ENCODE data around the gene COL24A1. TPM values are rescaled to one million over a fixed set of nuclear protein-coding genes. Genes with fewer than 3 reads are reported as not detected.
A peak's percentile ranks its signal among the peaks of the same experiment; 100 is the strongest.

Gene COL24A1
- total and polyA plus RNA-seq, 4 donors: 0.33 to 16.7 (median 0.67) TPM

GRCh38 chr1:85700422-85700821 is 456.1 kb downstream of the COL24A1 start:
- Histone ChIP-seq H3K27ac (ENCODE audit: low read depth in 1 of 2, low read length in 1 of 2) (no peak overlapping the region), H3K27me3 (ENCODE audit: control insufficient read depth in 3 of 3, insufficient read depth in 3 of 3, low read length in 2 of 3) (no peaks in the 10 kb centered on the region), H3K4me1 (ENCODE audit: control insufficient read depth in 5 of 5, insufficient read depth in 5 of 5, low read length in 5 of 5) (peaks cover 0 to 3% (median 0%) of the 10 kb centered on the region in 5 donors), H3K4me3 (no peak overlapping the region), H3K9me3 (ENCODE audit: control insufficient read depth in 4 of 4, insufficient read depth in 3 of 4, low read length in 3 of 4) (no peaks in the 10 kb centered on the region), H3K9ac (ENCODE audit: insufficient read depth in 1 of 2, low read length in 2 of 2) (no peak overlapping the region), H3K36me3 (ENCODE audit: control insufficient read depth in 4 of 4, insufficient read depth in 4 of 4, low read length in 4 of 4) (peaks cover 7 to 20% (median 16%) of the 10 kb centered on the region in 4 donors)
- ATAC-seq (ENCODE audit: insufficient read depth, low FRiP score) (no peak), DNase-seq (no peak)
- WGBS, 2 donors: 94 to 99% methylated on average over 4 of the region's 4 CpGs
- no peak for TF ChIP-seq CTCF (IDR thresholded peaks at IDR 0.05; ENCODE audit: control extremely low read depth, extremely low read depth)

- H3K9me3 ChIP-seq (ENCODE audit: control insufficient read depth in 4 of 4, insufficient read depth in 3 of 4, low read length in 3 of 4): no peaks in the 10 kb centered on the region
- no peak overlapping the region for H3K9ac ChIP-seq (ENCODE audit: insufficient read depth in 1 of 2, low read length in 2 of 2)
- H3K4me3 ChIP-seq: no peak overlapping the region
- H3K27ac ChIP-seq (ENCODE audit: low read depth in 1 of 2, low read length in 1 of 2): no peak overlapping the region
- no peak for ATAC-seq (ENCODE audit: insufficient read depth, low FRiP score)
- H3K4me1 ChIP-seq (ENCODE audit: control insufficient read depth in 5 of 5, insufficient read depth in 5 of 5, low read length in 5 of 5): peaks cover 0 to 3% (median 0%) of the 10 kb centered on the region in 5 donors
- H3K36me3 ChIP-seq (ENCODE audit: control insufficient read depth in 4 of 4, insufficient read depth in 4 of 4, low read length in 4 of 4): peaks cover 0 to 15% (median 10%) of the 10 kb centered on the region in 4 donors
- H3K27me3 ChIP-seq (ENCODE audit: control insufficient read depth in 3 of 3, insufficient read depth in 3 of 3, low read length in 2 of 3): no peaks in the 10 kb centered on the region
- TF ChIP-seq CTCF (IDR thresholded peaks at IDR 0.05; ENCODE audit: control extremely low read depth, extremely low read depth): no peak
- DNase-seq: no peak
Observed at GRCh38 chr1:85697895-85698294, 458.7 kb downstream of the COL24A1 start.

GRCh38 chr1:85692730-85693314 is 463.8 kb downstream of the COL24A1 start:
- H3K4me3 ChIP-seq: no peak overlapping the region
- H3K4me1 ChIP-seq (ENCODE audit: control insufficient read depth in 5 of 5, insufficient read depth in 5 of 5, low read length in 5 of 5): peaks cover 0 to 3% (median 0%) of the 10 kb centered on the region in 5 donors
- no peaks in the 10 kb centered on the region for H3K9me3 ChIP-seq (ENCODE audit: control insufficient read depth in 4 of 4, insufficient read depth in 3 of 4, low read length in 3 of 4)
- H3K9ac ChIP-seq (ENCODE audit: insufficient read depth in 1 of 2, low read length in 2 of 2): peak overlapping the region in 1 of 2 donors; percentile 42
- DNase-seq (peak in 2 of 3 donors; percentile 71 to 72), ATAC-seq (ENCODE audit: insufficient read depth, low FRiP score) (no peak)
- no peaks in the 10 kb centered on the region for H3K27me3 ChIP-seq (ENCODE audit: control insufficient read depth in 3 of 3, insufficient read depth in 3 of 3, low read length in 2 of 3)
- H3K36me3 ChIP-seq (ENCODE audit: control insufficient read depth in 4 of 4, insufficient read depth in 4 of 4, low read length in 4 of 4): peaks cover 0 to 10% (median 4%) of the 10 kb centered on the region in 4 donors
- 63 to 92% methylated on average over 1 of the region's 1 CpG for WGBS, 2 donors
- no peak for TF ChIP-seq CTCF (IDR thresholded peaks at IDR 0.05; ENCODE audit: control extremely low read depth, extremely low read depth)
- no peak overlapping the region for H3K27ac ChIP-seq (ENCODE audit: low read depth in 1 of 2, low read length in 1 of 2)

Measured in lung (tissue), 12 donors.